Myocyte (in vitro differentiated cells): Measurements from ENCODE around the gene RNASEH2C. TPM values are rescaled to one million over a fixed set of nuclear protein-coding genes. Genes with fewer than 3 reads are reported as not detected.
A peak's percentile ranks its signal among the peaks of the same experiment; 100 is the strongest.
"Not testable (repeated sequence)": the region's sequence is repeated elsewhere in the genome, so short reads cannot be mapped to it uniquely, and the experiment has no call there.

ENCODE experiments used
- DNase-seq: peaks from one replicate; pipeline ENCODE4 v3.0.0-alpha.2; 2012; ENCODE audit warnings: low read depth
- polyA plus RNA-seq: library from polyadenylated mRNA; unstranded; fragments of >200 nt; gene quantifications from one replicate; pipeline ENCODE4 v1.2.1, GENCODE V29; 2012; ENCODE audit warnings: missing spikeins
- total RNA-seq: library from RNA; depleted of rRNA; stranded (reverse); fragments of >200 nt; gene quantifications from 2 replicates; pipeline ENCODE4 v1.2.3, GENCODE V29; 2014

RNASEH2C gene
- 37.1 and 83.3 TPM in 2 replicates for total RNA-seq
- 51.3 TPM for polyA plus RNA-seq

DNA sequence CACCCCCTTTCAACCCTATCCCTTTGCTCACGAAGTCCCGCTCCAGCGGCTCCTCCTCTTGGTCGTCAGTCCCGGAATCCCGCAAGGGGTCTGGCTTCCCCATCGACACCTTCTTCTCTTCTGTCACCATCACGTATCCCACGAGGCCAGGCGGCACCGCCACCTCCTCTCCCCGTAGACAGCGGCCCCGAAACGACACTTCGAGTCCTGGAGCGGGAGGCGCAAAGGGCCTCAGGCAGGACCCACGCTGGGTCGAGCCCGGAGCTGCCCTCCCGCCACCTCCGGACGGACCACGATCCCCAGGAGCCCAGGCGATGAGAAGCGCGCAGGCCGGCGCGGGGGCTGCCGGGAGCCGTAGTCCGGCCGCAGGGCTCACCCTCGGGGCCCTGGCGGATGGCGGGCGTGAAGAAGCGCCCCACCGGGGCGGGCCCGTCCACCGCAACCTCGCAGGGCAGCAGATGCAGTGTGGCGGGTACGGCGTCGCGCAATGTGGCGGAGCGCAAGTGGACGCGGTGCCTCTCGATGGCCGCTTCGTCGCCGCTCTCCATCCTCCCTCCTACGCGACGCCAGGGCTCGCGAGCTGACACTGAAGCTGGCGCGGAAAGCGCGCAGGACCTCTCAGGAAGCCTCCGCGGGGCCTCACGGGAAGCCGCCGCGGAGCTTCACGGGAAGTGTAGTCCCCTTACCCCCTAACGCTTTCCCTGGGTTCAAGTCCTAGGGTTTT lies at the start of gene RNASEH2C:
Gene RNASEH2C, minus strand, starts transcription at position 588 of the 724 bp plus-strand sequence. Its CDS starts 40 bp downstream, at position 548.
- peak; percentile 91 for DNase-seq

- not testable (repeated sequence) for DNase-seq
These were observed 47.2 kb upstream of the RNASEH2C start for GRCh38 chr11:65767806-65768205.

DNA sequence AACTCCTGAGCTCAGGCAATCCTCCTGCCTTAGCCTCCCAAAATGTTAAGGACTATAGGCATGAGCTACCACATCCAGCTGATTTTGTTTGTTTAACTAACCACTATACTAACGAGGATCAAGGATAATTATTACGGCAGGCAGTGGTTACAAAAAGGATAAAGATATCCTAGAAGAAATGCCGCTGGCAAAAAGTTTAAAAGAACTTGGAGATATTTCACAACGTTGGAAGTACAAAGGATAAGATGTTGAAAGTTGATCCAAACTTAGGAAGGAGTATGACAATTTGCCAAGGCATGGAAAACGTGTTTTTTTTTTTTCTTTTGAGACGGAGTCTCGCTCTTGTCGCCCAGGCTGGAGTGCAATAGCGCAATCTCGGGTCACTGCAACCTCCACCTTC lies 46.8 kb upstream of the RNASEH2C start:
- no peak for DNase-seq

DNA sequence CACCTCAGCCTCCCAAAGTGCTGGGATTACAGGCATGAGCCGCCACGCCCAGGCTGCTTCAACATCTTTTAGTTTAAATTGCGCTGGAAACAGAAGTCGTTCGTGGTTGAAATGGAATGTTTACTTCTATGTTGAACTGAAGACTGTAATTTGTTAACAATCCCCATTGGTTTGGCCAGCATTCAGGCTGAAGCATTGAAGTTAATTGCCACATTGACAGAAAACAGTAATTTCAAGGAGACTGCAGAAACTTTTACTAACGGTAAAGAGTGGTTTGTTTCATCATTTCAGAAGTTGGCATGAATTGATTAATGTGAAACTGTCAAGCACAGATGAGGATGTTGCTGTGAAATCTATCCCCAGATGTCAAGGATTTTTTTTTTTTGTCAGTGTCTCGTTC lies 45.9 kb upstream of the RNASEH2C start:
- DNase-seq, result peak; percentile 12

- DNase-seq, result no peak
These were observed 43.8 kb upstream of the RNASEH2C start for GRCh38 chr11:65764434-65764833.

GRCh38 chr11:65762816-65763215 lies 42.2 kb upstream of the RNASEH2C start:
- DNase-seq, result not testable (repeated sequence)

DNA sequence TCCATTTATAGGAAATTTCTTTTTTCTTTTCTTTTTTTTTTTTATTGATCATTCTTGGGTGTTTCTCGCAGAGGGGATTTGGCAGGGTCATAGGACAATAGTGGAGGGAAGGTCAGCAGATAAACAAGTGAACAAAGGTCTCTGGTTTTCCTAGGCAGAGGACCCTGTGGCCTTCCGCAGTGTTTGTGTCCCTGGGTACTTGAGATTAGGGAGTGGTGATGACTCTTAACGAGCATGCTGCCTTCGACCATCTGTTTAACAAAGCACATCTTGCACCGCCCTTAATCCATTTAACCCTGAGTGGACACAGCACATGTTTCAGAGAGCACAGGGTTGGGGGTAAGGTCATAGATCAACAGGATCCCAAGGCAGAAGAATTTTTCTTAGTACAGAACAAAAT lies 41.6 kb upstream of the RNASEH2C start:
- DNase-seq, result not testable (repeated sequence)

DNA sequence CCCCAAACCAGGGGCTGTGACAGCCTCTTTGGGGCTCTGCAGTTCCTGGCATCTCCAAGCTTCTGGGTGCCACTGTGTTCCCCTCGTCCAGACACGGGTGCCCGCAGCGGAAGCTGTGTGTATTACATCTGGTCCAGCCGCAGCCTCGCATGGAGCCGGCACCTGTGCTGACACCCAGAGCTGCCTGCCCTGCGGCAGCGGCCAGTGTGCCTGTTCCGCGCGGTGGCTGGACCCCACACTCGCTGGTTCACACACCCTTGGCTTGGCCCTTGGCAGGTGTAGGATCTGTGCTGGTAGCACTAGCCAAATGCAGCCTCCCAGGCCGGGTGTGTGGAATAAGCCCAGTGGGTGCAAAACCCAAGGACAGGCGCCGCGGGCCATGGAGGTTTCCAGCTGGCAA lies 24.5 kb upstream of the RNASEH2C start:
- no peak for DNase-seq

DNA sequence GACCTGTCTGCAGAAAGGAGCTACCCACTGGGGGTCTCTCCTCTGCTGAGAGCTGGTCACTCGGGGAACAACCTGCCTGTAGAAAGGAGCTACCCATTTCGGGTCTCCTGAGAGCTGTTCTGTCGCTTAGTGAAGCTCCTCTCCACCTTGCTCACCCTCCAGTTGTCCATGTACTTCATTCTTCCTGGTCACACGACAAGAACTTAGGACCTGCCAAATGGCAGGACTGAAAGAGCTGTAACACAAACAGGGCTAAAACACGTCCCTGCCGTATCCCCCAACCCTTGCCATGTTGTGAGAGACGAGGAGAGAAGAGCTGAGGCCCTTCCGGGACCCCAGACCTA lies 24.1 kb upstream of the RNASEH2C start:
- no peak for DNase-seq

- DNase-seq, result peak; percentile 41
These were observed 23.6 kb upstream of the RNASEH2C start for GRCh38 chr11:65744026-65744698.

DNA sequence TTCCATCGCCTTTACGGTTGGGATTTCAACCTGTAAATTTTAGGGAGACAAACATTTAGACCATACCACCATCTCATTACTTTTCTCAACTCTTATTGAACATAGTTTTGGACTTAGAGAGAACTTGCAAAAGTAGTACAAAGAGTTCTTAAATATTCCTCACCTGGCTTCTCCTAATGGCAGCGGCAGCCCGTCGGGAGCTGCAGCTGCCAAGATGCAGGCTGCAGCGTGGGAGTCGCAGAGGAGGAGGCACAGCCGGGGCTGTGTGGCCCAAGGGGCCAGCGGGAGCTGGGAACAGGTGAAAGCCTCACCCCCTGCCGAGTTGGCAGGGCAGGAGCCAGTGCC lies 23.1 kb upstream of the RNASEH2C start:
- DNase-seq, result no peak

DNA sequence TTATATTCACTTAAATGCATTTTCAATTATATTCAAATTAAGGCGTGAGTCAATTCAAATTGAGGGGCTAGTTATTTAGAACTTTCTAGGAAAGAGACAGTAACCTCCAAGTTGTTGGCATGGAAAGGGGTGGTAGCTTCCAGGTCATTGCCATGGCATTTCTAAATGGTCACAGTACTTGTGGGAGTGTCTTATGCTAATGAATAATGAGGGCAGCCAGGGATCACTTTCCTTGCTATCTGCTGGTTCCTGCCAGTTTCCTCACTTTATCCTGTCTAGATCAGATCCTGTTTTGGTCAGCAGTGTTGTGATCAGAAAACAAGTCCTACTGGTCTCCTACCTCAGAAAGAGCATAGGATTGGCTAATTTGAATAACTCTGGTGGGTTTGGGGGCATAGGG lies 21.8 kb upstream of the RNASEH2C start:
- no peak for DNase-seq

- no peak for DNase-seq
These were observed 20.6 kb upstream of the RNASEH2C start for GRCh38 chr11:65741185-65741584.

DNA sequence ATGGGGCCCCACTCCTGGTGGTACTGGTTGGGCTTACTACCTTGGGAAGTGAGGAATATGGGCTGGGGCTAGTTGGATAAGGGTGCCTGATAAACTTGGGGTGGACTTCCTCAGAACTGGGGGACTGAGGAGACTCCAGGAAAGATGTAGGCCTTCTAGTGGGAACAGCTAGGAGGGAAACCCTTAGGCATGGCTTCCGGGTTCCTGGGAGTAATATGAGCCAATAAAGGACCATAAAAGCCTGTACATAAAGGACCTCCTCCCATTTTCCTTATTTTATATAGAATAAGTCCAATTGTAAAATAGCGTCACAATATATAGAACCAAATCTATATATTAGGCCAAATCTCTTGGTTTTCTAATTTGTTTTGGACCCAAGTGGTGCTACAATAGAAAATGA lies 18.4 kb upstream of the RNASEH2C start:
- no peak for DNase-seq

DNA sequence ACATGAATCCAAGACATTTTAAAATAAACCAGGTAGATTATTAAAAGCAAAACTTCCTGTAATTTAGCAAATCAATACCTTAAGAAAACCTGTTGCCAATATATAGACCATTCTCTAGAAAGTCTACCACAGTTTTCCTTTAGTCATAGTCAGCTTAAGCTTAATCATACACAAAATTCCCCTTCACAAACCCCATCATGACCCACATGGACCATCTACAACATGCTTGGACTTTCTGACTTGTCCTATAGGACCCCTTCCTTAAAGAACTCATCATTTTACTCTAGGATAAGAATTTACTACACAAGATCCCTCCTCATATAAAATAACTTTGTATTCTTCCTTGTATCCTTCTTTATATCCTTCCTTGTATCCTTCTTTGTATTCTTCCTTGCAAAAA lies 16.2 kb upstream of the RNASEH2C start:
- DNase-seq, result no peak

DNA sequence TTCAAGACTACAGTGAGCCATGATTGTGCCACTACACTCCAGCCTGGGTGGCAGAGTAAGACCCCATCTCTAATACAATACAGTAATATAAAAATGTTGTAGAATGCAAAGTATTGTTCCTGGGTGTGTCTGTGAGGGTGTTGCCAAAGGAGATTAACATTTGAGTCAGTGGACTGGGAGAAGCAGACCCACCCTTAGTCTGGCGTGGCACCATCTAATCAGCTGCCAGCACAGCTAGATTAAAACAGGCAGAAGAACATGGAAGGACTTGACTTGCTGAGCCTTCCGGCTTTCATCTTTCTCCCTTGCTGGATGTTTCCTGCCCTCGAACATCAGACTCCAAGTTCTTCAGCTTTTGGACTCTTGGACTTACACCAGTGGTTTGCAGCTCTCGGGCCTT lies 14.5 kb upstream of the RNASEH2C start:
- not testable (repeated sequence) for DNase-seq

- no peak for DNase-seq
These were observed 9.9 kb upstream of the RNASEH2C start for GRCh38 chr11:65730461-65730860.

GRCh38 chr11:65727865-65728264 lies 7.3 kb upstream of the RNASEH2C start:
- no peak for DNase-seq

DNA sequence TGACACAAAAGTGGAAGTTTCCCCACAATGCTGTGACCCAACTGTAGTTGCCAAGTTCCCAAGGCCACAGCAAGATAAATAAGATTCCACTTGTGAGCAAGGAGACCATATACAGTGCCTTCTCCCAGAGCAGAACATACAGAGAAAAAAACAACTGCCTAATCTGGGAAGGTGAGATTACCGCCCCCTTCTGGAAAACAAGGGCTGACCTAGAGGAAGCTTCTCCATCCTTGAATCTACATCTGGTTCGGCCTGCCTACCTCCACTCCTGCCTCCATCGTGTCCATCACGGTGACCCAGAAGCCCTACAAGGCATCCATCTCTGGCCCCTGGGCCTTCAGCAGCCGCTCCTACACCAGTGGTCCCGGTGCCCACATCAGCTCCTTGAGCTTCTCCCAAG lies 6.1 kb upstream of the RNASEH2C start:
- no peak for DNase-seq

GRCh38 chr11:65722261-65722660 lies 1.7 kb upstream of the RNASEH2C start:
- DNase-seq, result no peak

DNA sequence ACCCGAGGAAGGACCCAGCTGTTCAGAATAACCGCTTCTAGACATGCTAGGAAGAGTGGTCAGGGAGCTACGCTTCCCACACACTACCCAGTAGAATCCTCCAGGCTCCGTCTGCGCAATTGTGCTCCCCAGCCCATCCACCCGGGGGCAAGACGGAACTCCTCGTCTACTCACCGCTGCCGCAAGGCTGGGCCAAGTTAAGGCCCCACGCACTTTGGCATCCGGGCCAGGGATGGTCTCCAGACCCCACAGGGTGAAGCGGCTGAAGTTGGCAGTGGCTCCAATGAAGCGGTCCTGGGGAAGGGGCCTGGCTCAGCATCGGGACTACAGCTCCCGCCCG lies 757 bp downstream of the RNASEH2C start:
- DNase-seq, result peak; percentile 56

DNA sequence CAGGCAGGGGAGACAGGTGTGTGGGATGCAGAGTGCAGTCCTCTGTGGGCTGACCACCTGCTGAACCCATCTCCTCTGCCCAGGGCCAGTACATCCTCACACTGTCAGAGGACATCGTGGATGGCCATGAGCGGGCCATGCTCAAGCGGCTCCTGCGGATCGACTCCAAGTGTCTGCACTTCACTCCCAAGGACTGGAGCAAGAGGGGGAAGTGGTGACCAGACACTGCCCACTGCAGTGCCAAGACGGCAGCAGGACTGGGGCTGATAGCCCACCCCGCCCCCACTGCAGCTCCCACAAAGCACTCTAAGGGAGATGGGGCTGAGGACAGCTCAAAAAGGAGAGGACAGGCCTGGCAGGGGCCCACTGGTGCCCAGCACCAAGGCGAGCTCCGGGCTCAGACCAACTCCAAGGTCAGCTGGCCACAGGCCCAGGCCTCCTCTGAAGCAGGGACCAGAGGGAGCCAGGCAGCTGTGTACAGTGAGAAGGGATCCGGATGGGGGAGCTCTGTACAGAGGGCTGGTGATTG lies 1.6 kb downstream of the RNASEH2C start:
- peak; percentile 48 for DNase-seq

- DNase-seq, result no peak
These were observed 2.1 kb downstream of the RNASEH2C start for GRCh38 chr11:65718531-65718930.
